Measurements from ENCODE around the gene LPCAT4. TPM values are rescaled to one million over a fixed set of nuclear protein-coding genes. Genes with fewer than 3 reads are reported as not detected.
A peak's percentile ranks its signal among the peaks of the same experiment; 100 is the strongest.

The LPCAT4 gene
- total and polyA plus RNA-seq, 2 of the 8 experiments (the other 6 are each of a cell fraction or from before 2014, with no cell fraction given), result 69.3 to 109 TPM

DNA sequence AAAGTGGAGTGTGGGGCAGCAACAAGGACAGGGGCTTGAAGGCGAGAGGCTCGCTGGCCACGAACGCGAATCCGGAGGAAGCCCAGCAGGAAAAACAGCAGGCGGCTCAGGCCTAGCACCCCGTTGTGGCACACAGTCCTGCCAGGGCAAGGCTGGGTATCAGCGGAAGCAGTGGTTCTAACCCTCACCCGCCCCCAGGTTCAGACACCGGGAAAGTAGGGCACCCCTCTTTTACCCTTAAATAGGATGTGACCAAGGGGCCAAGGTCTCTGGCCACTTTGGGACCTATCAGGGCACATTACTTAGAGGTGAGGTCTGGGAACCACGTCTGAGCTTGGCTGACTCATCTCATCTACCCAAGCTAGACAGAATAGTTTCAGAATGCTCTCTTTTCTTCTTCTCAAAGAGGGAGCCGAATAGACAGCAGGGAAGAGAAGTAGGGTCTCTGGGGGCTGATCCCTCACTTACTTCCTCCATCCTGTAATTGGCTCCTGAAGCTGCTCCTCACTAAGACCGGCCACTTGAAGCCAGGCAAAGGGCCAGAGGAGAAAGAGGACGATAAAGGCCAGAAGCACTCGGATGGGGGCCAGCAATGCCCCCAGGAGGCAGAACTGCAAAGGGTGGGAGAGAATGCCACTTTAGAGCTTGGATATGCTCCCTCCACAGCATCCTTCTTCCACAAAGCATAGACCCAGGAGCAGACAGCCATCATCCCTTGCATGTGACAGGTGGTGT, 1.7 kb downstream of the LPCAT4 start:
- Histone ChIP-seq H2AFZ (ENCODE audit: low read length) (no peak overlapping the region), H3K14ac (ENCODE audit: insufficient read length) (no peak overlapping the region), H2BK20ac (ENCODE audit: low read length) (no peak overlapping the region), H2BK15ac (ENCODE audit: low read length) (no peak overlapping the region), H3K36me3 (ENCODE audit: control insufficient read depth in 2 of 4, insufficient read depth in 4 of 4, low read length in 3 of 4) (peaks cover 0 to 20% (median 11%) of the 10 kb centered on the region in 4 experiments; a peak in 7 of 8 replicates), H3K79me1 (ENCODE audit: low read depth, low read length) (peaks cover 14% of the 10 kb centered on the region), H3K56ac (replicated peaks; ENCODE audit: insufficient read length, low read depth, low read length) (no peak overlapping the region), H2AK5ac (ENCODE audit: low read depth, low read length) (peak overlapping the region; percentile 15; the same call in 1 of the 2 replicates), H3K4me1 (replicated peaks in 1 of 4; ENCODE audit: control insufficient read depth in 3 of 4, insufficient read depth in 4 of 4, low read length in 3 of 4) (peaks cover 5 to 12% (median 7%) of the 10 kb centered on the region in 4 experiments), H3K9ac (replicated peaks in 1 of 4; ENCODE audit: extremely low read depth in 1 of 4, low read depth in 3 of 4, low read length in 3 of 4) (no peak overlapping the region), H3K4me3 (ENCODE audit: extremely low read depth in 1 of 4, insufficient read depth in 2 of 4, low read depth in 3 of 4, low read length in 4 of 4) (peak overlapping the region in 3 of 4 experiments; percentile 71 to 96 (median 80); a peak in 6 of 8 replicates), H4K8ac (ENCODE audit: extremely low read depth, insufficient read depth, low read length) (peak overlapping the region; percentile 4; the same call in 1 of the 2 replicates), H4K91ac (replicated peaks; ENCODE audit: insufficient read length, low read length) (no peak overlapping the region), H3K4me2 (ENCODE audit: insufficient read depth in 1 of 2, low read depth in 2 of 2, low read length in 2 of 2) (peak overlapping the region; percentile 26 to 93), H3K4ac (replicated peaks; ENCODE audit: insufficient read length, low read depth, low read length) (no peak overlapping the region), H3K18ac (ENCODE audit: extremely low read depth, low read length) (no peak overlapping the region), H4K5ac (ENCODE audit: insufficient read length, low read depth, low read length) (no peak overlapping the region), H2BK5ac (ENCODE audit: low read depth, low read length) (no peak overlapping the region), H3K27ac (ENCODE audit: low read depth, low read length) (no peak overlapping the region), H3K23ac (ENCODE audit: insufficient read length) (no peak overlapping the region), H3K79me2 (ENCODE audit: control insufficient read depth in 1 of 2, insufficient read depth in 2 of 2, low read length in 2 of 2) (peaks cover 4 to 21% of the 10 kb centered on the region in 2 experiments; a peak in 3 of 4 replicates), H3K9me3 (ENCODE audit: insufficient read depth in 2 of 2, low read depth in 1 of 2, low read length in 1 of 2) (no peaks in the 10 kb centered on the region), H2BK120ac (replicated peaks; ENCODE audit: low read depth, low read length) (no peak overlapping the region), H3K27me3 (replicated peaks in 1 of 4; ENCODE audit: control insufficient read depth in 3 of 4, extremely low read depth in 1 of 4, insufficient read depth in 3 of 4, low read length in 3 of 4) (no peaks in the 10 kb centered on the region), H4K20me1 (replicated peaks in 1 of 2; ENCODE audit: control insufficient read depth in 1 of 2, insufficient read depth in 2 of 2, low read length in 2 of 2) (peaks cover 8% of the 10 kb centered on the region in 2 experiments), H3K23me2 (ENCODE audit: low read depth, low read length) (peaks cover 4% of the 10 kb centered on the region; the same call in 1 of the 2 replicates), H2BK12ac (ENCODE audit: low read depth, low read length) (0 out of 2 replicates have a peak overlapping the region, but pooled peaks have one; percentile 17)
- FAIRE-seq (no peak), DNase-seq (ENCODE audit: low read depth in 1 of 2, low spot score in 2 of 2) (no peak)
- whole genome bisulfite sequencing, 2 experiments (ENCODE audit: extremely low coverage in 1 of 2, insufficient coverage in 1 of 2, insufficient read length in 1 of 2, insufficient replicate concordance in 2 of 2, low coverage in 1 of 2, low lambda C conversion rate in 2 of 2, missing lambda C conversion rate in 1 of 2), result 88% methylated on average over 16 of the region's 16 CpGs; no CpG with 5 or more reads in 1 of the 2 experiments
- ChIA-PET CTCF (ENCODE audit: partially characterized antibody) (interaction anchor here (0.6 to 2.6 kb wide), 3 partner anchors 10 to 268 kb away, joined by 3 to 16 read pairs (median 3); partner anchors contain the start of genes NOP10 and NUTM1), POLR2A (ENCODE audit: partially characterized antibody) (interaction anchor here (1.1 to 4.2 kb wide), 5 partner anchors 8 to 199 kb away, joined by 4 to 35 read pairs (median 18); partner anchors contain the start of genes NOP10, NUTM1 and SLC12A6)
- TF ChIP-seq SP1 (IDR thresholded peaks at IDR 0.05; ENCODE audit: low read depth, low read length), result 0 out of 2 replicates have a peak, but pooled peaks have one; percentile 34
- no peak for TF ChIP-seq CHD2 (IDR thresholded peaks at IDR 0.05; ENCODE audit: low read length)
- peak; percentile 10; the same call in 1 of the 2 replicates for TF ChIP-seq SP2 (IDR thresholded peaks at IDR 0.05; ENCODE audit: low read length)
- no peak for TF ChIP-seq BACH1 (IDR thresholded peaks at IDR 0.05; ENCODE audit: low read length)
- TF ChIP-seq SP4 (IDR thresholded peaks at IDR 0.05; ENCODE audit: low read length), result no peak

All from H1 (cell line).